ENCODE data around the gene TNNT1. TPM values are rescaled to one million over a fixed set of nuclear protein-coding genes. Genes with fewer than 3 reads are reported as not detected.
"Not testable (repeated sequence)": the region's sequence is repeated elsewhere in the genome, so short reads cannot be mapped to it uniquely, and the experiment has no call there.

The TNNT1 gene
- total RNA-seq, 6 experiments from 2014 or later, result 1.2 to 10.9 (median 1.6) TPM; not detected in 2

DNA sequence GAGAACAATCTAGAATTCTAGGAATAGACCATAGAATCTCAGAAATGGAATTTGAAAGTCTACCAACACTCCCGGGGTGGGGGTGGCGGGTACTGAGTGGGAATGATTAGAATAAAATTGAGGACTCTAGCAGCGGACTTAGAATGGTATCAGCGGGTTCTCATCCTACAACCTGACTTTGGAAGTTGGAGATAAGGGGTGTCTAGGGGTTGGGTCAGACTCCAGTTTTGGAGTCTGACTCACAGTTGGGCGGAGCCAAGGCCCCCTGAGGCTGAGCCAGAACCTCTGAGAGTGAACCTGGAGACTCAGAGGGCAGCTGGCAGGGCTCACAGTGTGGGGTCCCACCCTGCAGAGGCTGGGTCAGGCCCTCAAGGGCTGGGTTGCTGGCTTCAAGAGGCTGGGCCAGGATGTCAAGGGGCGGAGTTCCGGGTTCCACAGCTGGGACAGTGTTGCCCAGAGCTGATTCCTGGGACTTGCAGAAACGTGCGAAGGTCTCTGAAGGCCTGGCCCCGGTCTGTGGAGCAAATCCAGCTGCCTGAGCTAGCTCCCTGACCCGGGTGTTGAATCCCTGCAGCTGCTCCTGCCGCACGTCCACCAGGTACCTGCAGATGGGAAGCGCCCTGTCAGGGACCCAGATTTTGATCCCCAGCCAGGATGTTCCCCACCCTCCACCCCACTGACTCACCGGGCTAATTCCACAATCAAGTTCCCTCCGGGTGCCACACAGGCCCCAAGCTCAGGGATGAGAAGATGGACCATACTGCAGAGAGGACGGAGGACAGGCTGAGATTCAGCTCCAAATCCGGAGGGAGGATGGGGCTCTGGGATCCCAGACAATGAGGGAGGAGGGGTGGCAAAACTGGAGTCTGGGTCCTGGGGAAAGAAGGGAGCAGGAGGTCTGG lies 10.1 kb upstream of the TNNT1 start:
- H3K27me3 ChIP-seq, result peaks cover 0 to 26% of the 10 kb centered on the region in 2 donors

GRCh38 chr19:55158423-55158822 lies 9.4 kb upstream of the TNNT1 start:
- TF ChIP-seq, protein P1, sequence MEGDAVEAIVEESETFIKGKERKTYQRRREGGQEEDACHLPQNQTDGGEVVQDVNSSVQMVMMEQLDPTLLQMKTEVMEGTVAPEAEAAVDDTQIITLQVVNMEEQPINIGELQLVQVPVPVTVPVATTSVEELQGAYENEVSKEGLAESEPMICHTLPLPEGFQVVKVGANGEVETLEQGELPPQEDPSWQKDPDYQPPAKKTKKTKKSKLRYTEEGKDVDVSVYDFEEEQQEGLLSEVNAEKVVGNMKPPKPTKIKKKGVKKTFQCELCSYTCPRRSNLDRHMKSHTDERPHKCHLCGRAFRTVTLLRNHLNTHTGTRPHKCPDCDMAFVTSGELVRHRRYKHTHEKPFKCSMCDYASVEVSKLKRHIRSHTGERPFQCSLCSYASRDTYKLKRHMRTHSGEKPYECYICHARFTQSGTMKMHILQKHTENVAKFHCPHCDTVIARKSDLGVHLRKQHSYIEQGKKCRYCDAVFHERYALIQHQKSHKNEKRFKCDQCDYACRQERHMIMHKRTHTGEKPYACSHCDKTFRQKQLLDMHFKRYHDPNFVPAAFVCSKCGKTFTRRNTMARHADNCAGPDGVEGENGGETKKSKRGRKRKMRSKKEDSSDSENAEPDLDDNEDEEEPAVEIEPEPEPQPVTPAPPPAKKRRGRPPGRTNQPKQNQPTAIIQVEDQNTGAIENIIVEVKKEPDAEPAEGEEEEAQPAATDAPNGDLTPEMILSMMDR (IDR thresholded peaks at IDR 0.05), result no peak
- TF ChIP-seq POLR2A (IDR thresholded peaks at IDR 0.05), result no peak
- WGBS (ENCODE audit: insufficient coverage, low coverage, low lambda C conversion rate, missing lambda C conversion rate), result 49% methylated on average over 3 of the region's 4 CpGs
- ATAC-seq, result no peak
- no peak overlapping the region for H3K27ac ChIP-seq
- peaks cover 0 to 26% of the 10 kb centered on the region in 2 donors for H3K27me3 ChIP-seq
- intact Hi-C loops (cut with DNase I), result no loop called here
- no peaks in the 10 kb centered on the region for H3K4me1 ChIP-seq
- no peak for DNase-seq
- no peak overlapping the region for H3K4me3 ChIP-seq
- H3K9me3 ChIP-seq, result no peaks in the 10 kb centered on the region
- H3K36me3 ChIP-seq, result no peaks in the 10 kb centered on the region

More for the DNA sequence above, 10.1 kb upstream of the TNNT1 start:
- H3K4me3 ChIP-seq, result no peak overlapping the region
- intact Hi-C loops (cut with DNase I), result no loop called here
- H3K4me1 ChIP-seq, result no peaks in the 10 kb centered on the region
- no peaks in the 10 kb centered on the region for H3K36me3 ChIP-seq
- no peak overlapping the region for H3K27ac ChIP-seq
- 73% methylated on average over 5 of the region's 18 CpGs for WGBS (ENCODE audit: insufficient coverage, low coverage, low lambda C conversion rate, missing lambda C conversion rate)
- ATAC-seq, result no peak
- no peaks in the 10 kb centered on the region for H3K9me3 ChIP-seq
- TF ChIP-seq POLR2A (IDR thresholded peaks at IDR 0.05), result no peak
- TF ChIP-seq, protein P1 (IDR thresholded peaks at IDR 0.05), result no peak
- no peak for DNase-seq

- H3K4me1 ChIP-seq, result no peaks in the 10 kb centered on the region
- no peaks in the 10 kb centered on the region for H3K36me3 ChIP-seq
- H3K27me3 ChIP-seq, result peaks cover 0 to 22% of the 10 kb centered on the region in 2 donors
- intact Hi-C loops (cut with DNase I), result no loop called here
- H3K4me3 ChIP-seq, result no peak within 1 kb of the TSS
- TF ChIP-seq POLR2A (IDR thresholded peaks at IDR 0.05), result no peak
- TF ChIP-seq, protein P1 (IDR thresholded peaks at IDR 0.05), result no peak
- H3K27ac ChIP-seq, result no peak within 1 kb of the TSS
- ATAC-seq, result no peak
- no peaks in the 10 kb centered on the region for H3K9me3 ChIP-seq
- WGBS (ENCODE audit: insufficient coverage, low coverage, low lambda C conversion rate, missing lambda C conversion rate), result 30% methylated on average over 2 of the region's 39 CpGs
- DNase-seq, result no peak
These were observed 8.3 kb upstream of the TNNT1 start, which contains the start of gene TNNI3 for GRCh38 chr19:55157064-55157908. Gene TNNI3 (minus strand): TSS chr19:55157732. CDS start chr19:55157589, 143 bp downstream.

DNA sequence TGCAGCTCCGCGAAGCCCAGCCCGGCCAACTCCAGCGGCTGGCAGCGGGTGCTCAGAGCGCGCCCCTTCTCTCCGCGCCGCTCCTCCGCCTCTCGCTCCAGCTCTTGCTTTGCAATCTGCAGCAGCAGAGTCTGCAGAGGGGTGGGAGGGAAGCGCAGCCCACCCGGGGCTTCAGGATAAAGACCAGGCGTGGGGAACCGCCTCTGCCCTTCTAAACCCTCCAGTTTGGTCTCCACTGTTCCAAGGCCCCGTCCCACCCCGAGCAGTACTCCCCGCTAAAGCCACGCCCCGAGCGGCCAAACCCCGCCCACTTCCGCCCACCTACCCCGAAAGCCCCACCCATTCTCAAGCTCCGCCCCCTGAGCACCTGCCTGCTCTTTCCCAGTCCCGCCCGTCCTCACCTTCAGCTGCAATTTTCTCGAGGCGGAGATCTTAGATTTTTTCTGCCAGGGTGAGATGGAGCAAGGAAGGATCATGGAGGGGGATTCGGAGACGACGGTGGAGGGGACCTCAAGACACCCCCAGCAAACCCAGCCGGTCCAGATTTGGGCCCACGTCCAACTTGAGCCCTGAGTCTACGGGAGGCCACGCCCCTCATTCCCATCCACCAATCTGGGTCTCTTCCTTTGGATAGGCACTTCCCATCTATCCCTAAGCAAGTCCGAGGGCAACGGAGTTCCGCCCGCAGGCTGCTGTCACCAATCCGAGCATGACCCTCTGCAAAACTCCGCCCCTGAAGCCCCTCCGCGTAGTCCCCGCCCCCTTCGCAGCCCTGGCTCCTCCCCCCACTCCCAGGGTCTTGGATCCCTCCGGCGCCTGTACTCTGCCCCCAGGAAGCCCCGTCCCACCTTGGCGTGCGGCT lies 7.4 kb upstream of the TNNT1 start:
- no peaks in the 10 kb centered on the region for H3K36me3 ChIP-seq
- peaks cover 0 to 15% of the 10 kb centered on the region in 2 donors for H3K27me3 ChIP-seq
- TF ChIP-seq, protein P1 (IDR thresholded peaks at IDR 0.05), result no peak
- TF ChIP-seq POLR2A (IDR thresholded peaks at IDR 0.05), result no peak
- intact Hi-C loops (cut with DNase I), result no loop called here
- H3K9me3 ChIP-seq, result no peaks in the 10 kb centered on the region
- no peaks in the 10 kb centered on the region for H3K4me1 ChIP-seq
- WGBS (ENCODE audit: insufficient coverage, low coverage, low lambda C conversion rate, missing lambda C conversion rate), result 5% methylated on average over 19 of the region's 52 CpGs
- H3K4me3 ChIP-seq, result no peak overlapping the region
- no peak for DNase-seq
- no peak for ATAC-seq
- no peak overlapping the region for H3K27ac ChIP-seq

DNA sequence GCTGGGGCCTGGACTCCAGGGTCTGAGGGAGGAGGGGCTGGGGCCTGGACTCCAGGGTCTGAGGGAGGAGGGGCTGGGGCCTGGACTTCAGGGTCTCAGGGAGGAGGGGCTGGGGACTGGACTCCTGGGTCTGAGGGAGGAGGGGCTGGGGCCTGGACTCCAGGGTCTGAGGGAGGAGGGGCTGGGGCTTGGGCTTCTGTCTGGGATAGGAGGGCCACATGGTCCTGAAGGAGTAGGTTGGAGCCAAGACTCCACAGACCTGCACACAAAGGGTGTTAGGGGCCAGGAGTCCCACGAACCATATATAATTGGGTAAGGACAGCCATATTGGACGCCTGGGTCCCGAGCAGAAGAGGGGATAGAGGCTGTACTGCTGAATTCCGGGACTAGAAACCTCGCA lies 6.8 kb upstream of the TNNT1 start:
- H3K27me3 ChIP-seq; intact Hi-C loops (cut with DNase I); DNase-seq; H3K36me3 ChIP-seq; ATAC-seq; H3K27ac ChIP-seq; H3K9me3 ChIP-seq; H3K4me3 ChIP-seq; H3K4me1 ChIP-seq: not testable (repeated sequence)
- 0% methylated on average over 4 of the region's 5 CpGs for WGBS (ENCODE audit: insufficient coverage, low coverage, low lambda C conversion rate, missing lambda C conversion rate)

Measured in right lobe of liver (tissue), 6 donors.